H1 (cell line): Measurements from ENCODE around the gene HMX1. TPM values are rescaled to one million over a fixed set of nuclear protein-coding genes. Genes with fewer than 3 reads are reported as not detected.

Experiments
- CTCF ChIA-PET: fragments of 300-600 bp; sonication (Branson Sonifier 250); formaldehyde crosslinking; loops from one replicate; lab custom pipeline; 2021; ENCODE audit not compliant: partially characterized antibody; lab: Charles Lee
- POLR2A ChIA-PET: fragments of 300-600 bp; sonication (Branson Sonifier 250); formaldehyde crosslinking; loops from one replicate; lab custom pipeline; 2021; ENCODE audit warnings: inconsistent platforms; ENCODE audit not compliant: partially characterized antibody; lab: Charles Lee
- DNase-seq, 2 experiments: peaks; one replicate each; pipeline versions ENCODE4 v3.0.0 to v3.0.0-alpha.2; 2010 to 2022; ENCODE audit warnings: low spot score in 2 of 2, low read depth in 1 of 2, mixed read lengths in 1 of 2
- FAIRE-seq: peaks from 2 replicates; lab custom pipeline; 2011; peaks lifted over from hg19 to GRCh38; lab: Jason Lieb, UNC
- H2AFZ ChIP-seq: 2 replicates; pipeline ENCODE4 v1.8.1; 2012; ENCODE audit warnings: low read length, inconsistent platforms
- H2AK5ac ChIP-seq: 2 replicates; pipeline ENCODE4 v1.6.1; 2013; ENCODE audit warnings: low read depth, low read length
- H2BK120ac ChIP-seq: replicated peaks from 2 replicates; pipeline ENCODE3; 2013; ENCODE audit warnings: low read depth, low read length, inconsistent platforms
- H2BK12ac ChIP-seq: 2 replicates; pipeline ENCODE4 v1.6.1; 2013; ENCODE audit warnings: low read depth, low read length
- H2BK15ac ChIP-seq: 2 replicates; pipeline ENCODE4 v1.6.1; 2013; ENCODE audit warnings: low read length
- H2BK20ac ChIP-seq: 2 replicates; pipeline ENCODE4 v1.6.1; 2013; ENCODE audit warnings: low read length
- H2BK5ac ChIP-seq: 2 replicates; pipeline ENCODE4 v1.6.1; 2013; ENCODE audit warnings: low read depth, low read length
- H3K14ac ChIP-seq: 2 replicates; pipeline ENCODE4 v1.6.1; 2013; ENCODE audit warnings: inconsistent platforms; ENCODE audit not compliant: insufficient read length
- H3K18ac ChIP-seq: 2 replicates; pipeline ENCODE4 v1.6.1; 2013; ENCODE audit warnings: low read length; ENCODE audit errors: extremely low read depth
- H3K23ac ChIP-seq: 2 replicates; pipeline ENCODE4 v1.6.1; 2013; ENCODE audit warnings: inconsistent platforms; ENCODE audit not compliant: insufficient read length
- H3K23me2 ChIP-seq: 2 replicates; pipeline ENCODE4 v1.6.1; 2013; ENCODE audit warnings: low read depth, low read length
- H3K27ac ChIP-seq: 2 replicates; pipeline ENCODE4 v1.6.1; 2011; ENCODE audit warnings: low read depth, low read length, inconsistent platforms
- H3K27me3 ChIP-seq, 4 experiments: replicated peaks in 1 of 4; 1 replicate in 1 of 4; 2 replicates in 3 of 4; pipeline versions ENCODE4 v1.6.1 to v1.8.1; 2011 to 2013; ENCODE audit warnings: low read length in 3 of 4, mild to moderate bottlenecking in 3 of 4, inconsistent platforms in 2 of 4, mixed read lengths in 2 of 4, moderate library complexity in 1 of 4; ENCODE audit not compliant: control insufficient read depth in 3 of 4, insufficient read depth in 3 of 4; ENCODE audit errors: extremely low read depth in 1 of 4
- H3K36me3 ChIP-seq, 4 experiments: 2 replicates each; pipeline versions ENCODE4 v1.6.1 to v1.8.1; 2011 to 2013; ENCODE audit warnings: mild to moderate bottlenecking in 4 of 4, low read length in 3 of 4, moderate library complexity in 2 of 4, control low read depth in 1 of 4, inconsistent platforms in 1 of 4; ENCODE audit not compliant: insufficient read depth in 4 of 4, control insufficient read depth in 2 of 4
- H3K4ac ChIP-seq: replicated peaks from 2 replicates; pipeline ENCODE3; 2013; ENCODE audit warnings: low read length, low read depth, mixed read lengths, inconsistent platforms; ENCODE audit not compliant: insufficient read length
- H3K4me1 ChIP-seq, 4 experiments: replicated peaks in 1 of 4; 1 replicate in 1 of 4; 2 replicates in 3 of 4; pipeline versions ENCODE4 v1.6.1 to v1.8.1; 2011 to 2013; ENCODE audit warnings: low read length in 3 of 4, inconsistent platforms in 2 of 4, mixed read lengths in 1 of 4; ENCODE audit not compliant: insufficient read depth in 4 of 4, control insufficient read depth in 3 of 4
- H3K4me2 ChIP-seq, 2 experiments: 2 replicates each; pipeline versions ENCODE4 v1.6.1 to v1.8.1; 2011 to 2013; ENCODE audit warnings: low read depth in 2 of 2, low read length in 2 of 2, control low read depth in 1 of 2, inconsistent platforms in 1 of 2, mild to moderate bottlenecking in 1 of 2; ENCODE audit not compliant: insufficient read depth in 1 of 2
- H3K4me3 ChIP-seq, 4 experiments: fragments of 200-600, 300-600 bp in 1 of 4; sonication (generic), shearing (Covaris generic), sonication (Bioruptor Twin) in 1 of 4; 2 replicates each; pipeline versions ENCODE4 v1.5.1 to v1.8.1; 2011 to 2016; ENCODE audit warnings: low read length in 4 of 4, low read depth in 3 of 4, control low read depth in 2 of 4, inconsistent platforms in 2 of 4, mild to moderate bottlenecking in 2 of 4, mixed read lengths in 1 of 4, moderate library complexity in 1 of 4; ENCODE audit not compliant: insufficient read depth in 2 of 4; ENCODE audit errors: extremely low read depth in 1 of 4
- H3K56ac ChIP-seq: replicated peaks from 2 replicates; pipeline ENCODE3; 2013; ENCODE audit warnings: low read depth, mild to moderate bottlenecking, mixed read lengths, low read length, inconsistent platforms; ENCODE audit not compliant: insufficient read length
- H3K79me1 ChIP-seq: 2 replicates; pipeline ENCODE4 v1.6.1; 2013; ENCODE audit warnings: low read depth, low read length, control low read depth
- H3K79me2 ChIP-seq, 2 experiments: 2 replicates each; pipeline versions ENCODE4 v1.6.1 to v1.8.1; 2012 to 2013; ENCODE audit warnings: low read length in 2 of 2, mild to moderate bottlenecking in 2 of 2, inconsistent platforms in 1 of 2; ENCODE audit not compliant: insufficient read depth in 2 of 2, control insufficient read depth in 1 of 2
- H3K9ac ChIP-seq, 4 experiments: replicated peaks in 1 of 4; 1 replicate in 1 of 4; 2 replicates in 3 of 4; pipeline versions ENCODE4 v1.6.1 to v1.8.1; 2011 to 2013; ENCODE audit warnings: low read depth in 3 of 4, low read length in 3 of 4, control low read depth in 2 of 4, mild to moderate bottlenecking in 2 of 4, moderate library complexity in 2 of 4, inconsistent platforms in 1 of 4; ENCODE audit errors: extremely low read depth in 1 of 4
- H3K9me3 ChIP-seq, 2 experiments: 2 replicates each; pipeline versions ENCODE4 v1.6.1 to v1.8.1; 2012 to 2013; ENCODE audit warnings: mild to moderate bottlenecking in 2 of 2, moderate library complexity in 2 of 2, control low read depth in 1 of 2, inconsistent platforms in 1 of 2, low read depth in 1 of 2, low read length in 1 of 2, mixed read lengths in 1 of 2; ENCODE audit not compliant: insufficient read depth in 2 of 2
- H4K20me1 ChIP-seq, 2 experiments: replicated peaks in 1 of 2; 2 replicates each; pipeline versions ENCODE3 to v1.8.1; 2011 to 2013; ENCODE audit warnings: inconsistent platforms in 2 of 2, low read length in 2 of 2, mild to moderate bottlenecking in 1 of 2; ENCODE audit not compliant: insufficient read depth in 2 of 2, control insufficient read depth in 1 of 2
- H4K5ac ChIP-seq: 2 replicates; pipeline ENCODE4 v1.6.1; 2013; ENCODE audit warnings: low read length, low read depth, mixed read lengths, inconsistent platforms; ENCODE audit not compliant: insufficient read length
- H4K8ac ChIP-seq: 2 replicates; pipeline ENCODE4 v1.8.0; 2013; ENCODE audit warnings: mild to moderate bottlenecking, moderate library complexity, low read length, inconsistent platforms; ENCODE audit not compliant: insufficient read depth; ENCODE audit errors: extremely low read depth
- H4K91ac ChIP-seq: replicated peaks from 2 replicates; pipeline ENCODE3; 2013; ENCODE audit warnings: low read length, mixed read lengths, inconsistent platforms; ENCODE audit not compliant: insufficient read length
- ATF2 ChIP-seq: IDR thresholded peaks from 2 replicates; pipeline ENCODE4 v1.6.1; 2012; ENCODE audit warnings: low read length, inconsistent platforms
- CBX8 ChIP-seq: fragments of 300-800, 300-1000 bp; sonication (generic); IDR thresholded peaks from 2 replicates; pipeline ENCODE4 v1.7.1; 2016; ENCODE audit warnings: low read depth, low read length, borderline replicate concordance
- CREB1 ChIP-seq: IDR thresholded peaks from 2 replicates; pipeline ENCODE4 v1.6.1; 2012; ENCODE audit warnings: inconsistent platforms
- GABPA ChIP-seq: IDR thresholded peaks from 2 replicates; pipeline ENCODE4 v1.6.1; 2011; ENCODE audit warnings: mild to moderate bottlenecking, low read length, moderate library complexity, borderline replicate concordance; ENCODE audit not compliant: insufficient read depth
- HDAC6 ChIP-seq: IDR thresholded peaks from one replicate; pipeline ENCODE4 v1.7.1; 2012; ENCODE audit warnings: low read depth, mild to moderate bottlenecking, inconsistent platforms, low read length, moderate library complexity
- RAD21 ChIP-seq, 2 experiments: IDR thresholded peaks in 1 of 2; conservative IDR thresholded peaks in 1 of 2; 2 replicates each; pipeline ENCODE4 v1.6.1; 2011; ENCODE audit warnings: low read depth in 2 of 2, low read length in 2 of 2, improper control_type of control experiment in 1 of 2, inconsistent platforms in 1 of 2, mild to moderate bottlenecking in 1 of 2, moderate library complexity in 1 of 2
- SAP30 ChIP-seq: fragments of 300-600 bp; sonication (generic); IDR thresholded peaks from 2 replicates; pipeline ENCODE4 v1.7.1; 2012; ENCODE audit warnings: low read length, moderate library complexity, mild to moderate bottlenecking, inconsistent platforms; ENCODE audit not compliant: insufficient read depth, insufficient replicate concordance
- SIN3A ChIP-seq, 2 experiments: IDR thresholded peaks in 1 of 2; conservative IDR thresholded peaks in 1 of 2; 2 replicates each; pipeline ENCODE4 v1.6.1; 2011 to 2012; ENCODE audit warnings: low read length in 2 of 2, improper control_type of control experiment in 1 of 2, low read depth in 1 of 2, mild to moderate bottlenecking in 1 of 2
- WGBS, 2 experiments: shearing (Covaris generic) in 1 of 2; methylation state at CpG; one replicate each; pipeline versions ENCODE4 v1.1.6 to v1.1.7; 2013 to 2015; ENCODE audit warnings: low lambda C conversion rate in 2 of 2, mixed read lengths in 2 of 2, inconsistent platforms in 1 of 2, low coverage in 1 of 2, missing lambda C conversion rate in 1 of 2; ENCODE audit not compliant: insufficient replicate concordance in 2 of 2, insufficient coverage in 1 of 2, insufficient read length in 1 of 2; ENCODE audit errors: extremely low coverage in 1 of 2, missing lambda C conversion rate in 1 of 2; 5-methylcytosine and 5-hydroxymethylcytosine counted together
- polyA plus RNA-seq, 7 experiments: library from polyadenylated mRNA; depleted of rRNA in 3 of 7; stranded (reverse) in 5 of 7; unstranded in 2 of 7; fragments of >200 nt in 5 of 7; fragments of 200-250 nt in 2 of 7; gene quantifications; 1 replicate in 5 of 7; 2 replicates in 1 of 7; 4 replicates in 1 of 7; pipeline versions ENCODE4 v1.2.1 to v1.2.3, GENCODE V29; 2011 to 2013; ENCODE audit warnings: missing spikeins in 2 of 7, mixed read lengths in 2 of 7
- total RNA-seq: library from RNA; stranded (reverse); fragmentation: NEBNext Ultra II Directional; extraction: Animal tissue kit (Norgen Biotek cat#: 25700); gene quantifications from 2 replicates; pipeline ENCODE4 v1.2.1, GENCODE V29; 2021

The HMX1 gene
- total and polyA plus RNA-seq, 2 of the 8 experiments (the other 6 are each of a cell fraction or from before 2014, with no cell fraction given), result 0.26 TPM; not detected in 1

- Histone ChIP-seq H3K23me2 (no peaks in the 10 kb centered on the region; the same call in 1 of the 2 replicates), H3K4me1 (peaks cover 3 to 40% (median 28%) of the 10 kb centered on the region in 4 experiments), H2AK5ac (no peak overlapping the region), H3K23ac (no peak overlapping the region), H3K4ac (no peak overlapping the region), H2BK120ac (no peak overlapping the region), H4K8ac (peak overlapping the region; percentile 84), H3K18ac (peak overlapping the region; percentile 60), H2AFZ (no peak overlapping the region), H3K79me2 (no peaks in the 10 kb centered on the region), H3K9me3 (no peaks in the 10 kb centered on the region; a peak in 1 of 4 replicates), H3K27me3 (peaks cover 98 to 99% (median 99%) of the 10 kb centered on the region in 4 experiments), H2BK12ac (peak overlapping the region; percentile 84; the same call in 1 of the 2 replicates), H3K56ac (no peak overlapping the region), H4K20me1 (peaks cover 35 to 45% of the 10 kb centered on the region in 2 experiments), H2BK20ac (no peak overlapping the region), H3K14ac (no peak overlapping the region), H3K36me3 (peaks cover 0 to 12% (median 0%) of the 10 kb centered on the region in 4 experiments; a peak in 1 of 8 replicates), H3K4me3 (peak overlapping the region in 3 of 4 experiments; percentile 32 to 52 (median 33); a peak in 5 of 8 replicates), H3K4me2 (peak overlapping the region; percentile 55 to 68), H3K9ac (no peak overlapping the region), H3K79me1 (no peaks in the 10 kb centered on the region), H3K27ac (no peak overlapping the region; the same call in 1 of the 2 replicates), H2BK15ac (peak overlapping the region; percentile 29; the same call in 1 of the 2 replicates), H4K5ac (no peak overlapping the region), H4K91ac (no peak overlapping the region), H2BK5ac (no peak overlapping the region)
- peak in 1 of 2 experiments; percentile 83 for DNase-seq
- CTCF ChIA-PET, result interaction anchor here (0.8 to 2.4 kb wide), 3 partner anchors 25 to 57 kb away, joined by 3 to 7 read pairs (median 4); no protein-coding TSS in a partner anchor
- FAIRE-seq, result no peak
- POLR2A ChIA-PET, result no interaction called here
- WGBS, 2 experiments, result 5% methylated on average over 47 of the region's 70 CpGs; no CpG with 5 or more reads in 1 of the 2 experiments
- TF ChIP-seq CREB1 (peak; percentile 73), RAD21 (IDR thresholded peaks at IDR 0.05 in 1 of 2, conservative IDR thresholded peaks at IDR 0.05 in 1 of 2; ENCODE audit: low read depth in 2 of 2, low read length in 2 of 2) (no peak), SIN3A (conservative IDR thresholded peaks at IDR 0.05 in 1 of 2, IDR thresholded peaks at IDR 0.05 in 1 of 2; ENCODE audit: low read depth in 1 of 2, low read length in 2 of 2) (no peak), HDAC6 (no peak), GABPA (no peak), CBX8 (peak; percentile 66; the same call in 1 of the 2 replicates), ATF2 (no peak), SAP30 (no peak)
Observed at GRCh38 chr4:8860096-8860891, 11.3 kb downstream of the HMX1 start.
